WERI-Rb-1 (cell line): ENCODE measurements around the gene GBF1.

Source experiments
- DNase-seq: peaks from one replicate; pipeline ENCODE4 v3.0.0-alpha.2; 2020
- H3K27ac ChIP-seq: fragments of 250-450 bp; sonication (Bioruptor Pico); 2 replicates; pipeline ENCODE4 v1.5.1; 2020; ENCODE audit warnings: mild to moderate bottlenecking, moderate library complexity
- H3K27me3 ChIP-seq: fragments of 250-450 bp; sonication (Bioruptor Pico); 2 replicates; pipeline ENCODE4 v1.5.1; 2021; ENCODE audit warnings: mild to moderate bottlenecking, low read depth, moderate library complexity; ENCODE audit not compliant: insufficient read depth, severe bottlenecking
- H3K36me3 ChIP-seq: fragments of 250-450 bp; sonication (Bioruptor Pico); 2 replicates; pipeline ENCODE4 v1.5.1; 2020; ENCODE audit warnings: mild to moderate bottlenecking, moderate library complexity
- H3K4me3 ChIP-seq: 2 replicates; pipeline ENCODE4 v1.5.1; 2011; ENCODE audit warnings: low read depth, mild to moderate bottlenecking, control low read depth, low read length
- H3K9me3 ChIP-seq: fragments of 250-450 bp; sonication (Bioruptor Pico); 2 replicates; pipeline ENCODE4 v1.5.1; 2021; ENCODE audit warnings: mild to moderate bottlenecking, moderate library complexity; ENCODE audit not compliant: severe bottlenecking
- CTCF ChIP-seq: IDR thresholded peaks from 2 replicates; pipeline ENCODE4 v1.5.1; 2011; ENCODE audit warnings: low read depth, mild to moderate bottlenecking, control low read depth, inconsistent platforms, low read length

The GBF1 gene

GRCh38 chr10:102279104-102279503, 33.8 kb downstream of the GBF1 start:
- DNase-seq, result no peak
- TF ChIP-seq CTCF, result no peak
- Histone ChIP-seq H3K4me3 (no peak overlapping the region), H3K36me3 (peaks cover 16% of the 10 kb centered on the region), H3K27me3 (no peaks in the 10 kb centered on the region), H3K9me3 (no peaks in the 10 kb centered on the region), H3K27ac (no peak overlapping the region)

GRCh38 chr10:102280397-102281101, 35.2 kb downstream of the GBF1 start:
- TF ChIP-seq CTCF, result no peak
- H3K9me3 ChIP-seq, result no peaks in the 10 kb centered on the region
- H3K27me3 ChIP-seq, result no peaks in the 10 kb centered on the region
- DNase-seq, result peak; percentile 34
- no peak overlapping the region for H3K4me3 ChIP-seq
- H3K27ac ChIP-seq, result peak overlapping the region; percentile 58
- peaks cover 19% of the 10 kb centered on the region for H3K36me3 ChIP-seq

GRCh38 chr10:102281102-102281487, 35.8 kb downstream of the GBF1 start:
- H3K27ac ChIP-seq, result peak overlapping the region; percentile 58
- H3K27me3 ChIP-seq, result no peaks in the 10 kb centered on the region
- H3K36me3 ChIP-seq, result peaks cover 19% of the 10 kb centered on the region
- TF ChIP-seq CTCF, result no peak
- H3K9me3 ChIP-seq, result no peaks in the 10 kb centered on the region
- H3K4me3 ChIP-seq, result no peak overlapping the region
- no peak for DNase-seq

- no peak for TF ChIP-seq CTCF
- Histone ChIP-seq H3K4me3 (no peak overlapping the region), H3K9me3 (no peaks in the 10 kb centered on the region), H3K36me3 (peaks cover 20% of the 10 kb centered on the region), H3K27ac (no peak overlapping the region), H3K27me3 (no peaks in the 10 kb centered on the region)
- no peak for DNase-seq
These were observed 38.2 kb downstream of the GBF1 start for GRCh38 chr10:102283488-102283887.

- Histone ChIP-seq H3K36me3 (peaks cover 20% of the 10 kb centered on the region), H3K4me3 (no peak overlapping the region), H3K9me3 (no peaks in the 10 kb centered on the region), H3K27ac (no peak overlapping the region), H3K27me3 (no peaks in the 10 kb centered on the region)
- TF ChIP-seq CTCF, result no peak
- DNase-seq, result no peak
These were observed 38.6 kb downstream of the GBF1 start for GRCh38 chr10:102283890-102284289.

- DNase-seq, result no peak
- Histone ChIP-seq H3K9me3 (no peaks in the 10 kb centered on the region), H3K27ac (no peak overlapping the region), H3K27me3 (no peaks in the 10 kb centered on the region), H3K36me3 (peaks cover 20% of the 10 kb centered on the region), H3K4me3 (no peak overlapping the region)
- TF ChIP-seq CTCF, result no peak
These were observed 39.2 kb downstream of the GBF1 start for GRCh38 chr10:102284531-102284930.
